H9 (cell line): ENCODE measurements around the gene FUT1. TPM values are rescaled to one million over a fixed set of nuclear protein-coding genes. Genes with fewer than 3 reads are reported as not detected.
"Not testable (repeated sequence)": the region's sequence is repeated elsewhere in the genome, so short reads cannot be mapped to it uniquely, and the experiment has no call there.

Source experiments
- DNase-seq: peaks from one replicate; pipeline ENCODE4 v3.0.0-alpha.2; 2017
- H2AFZ ChIP-seq: one replicate; pipeline ENCODE4 v1.6.1; 2013; ENCODE audit warnings: mild to moderate bottlenecking, low read length, control low read depth, moderate library complexity
- H2AK5ac ChIP-seq: 2 replicates; pipeline ENCODE4 v1.6.1; 2013; ENCODE audit warnings: low read length, control low read depth, mixed read lengths; ENCODE audit not compliant: insufficient read length
- H2BK120ac ChIP-seq: one replicate; pipeline ENCODE4 v1.6.1; 2013; ENCODE audit warnings: low read depth, mild to moderate bottlenecking, low read length, control low read depth, inconsistent platforms; ENCODE audit not compliant: poor library complexity, severe bottlenecking
- H2BK12ac ChIP-seq: 2 replicates; pipeline ENCODE4 v1.6.1; 2013; ENCODE audit warnings: low read length, control low read depth, mixed read lengths, low read depth; ENCODE audit not compliant: insufficient read length
- H2BK15ac ChIP-seq: 2 replicates; pipeline ENCODE4 v1.6.1; 2013; ENCODE audit warnings: low read depth, low read length, control low read depth
- H2BK20ac ChIP-seq: one replicate; pipeline ENCODE4 v1.6.1; 2013; ENCODE audit warnings: low read depth, mild to moderate bottlenecking, low read length, control low read depth, inconsistent platforms; ENCODE audit not compliant: poor library complexity, severe bottlenecking
- H2BK5ac ChIP-seq: 2 replicates; pipeline ENCODE4 v1.6.1; 2013; ENCODE audit warnings: low read length, control low read depth, mixed read lengths; ENCODE audit not compliant: insufficient read length
- H3K14ac ChIP-seq: 2 replicates; pipeline ENCODE4 v1.6.1; 2013; ENCODE audit warnings: low read length, control low read depth; ENCODE audit not compliant: insufficient read depth
- H3K18ac ChIP-seq: 2 replicates; pipeline ENCODE4 v1.6.1; 2013; ENCODE audit warnings: low read depth, mild to moderate bottlenecking, mixed read lengths, low read length, control low read depth; ENCODE audit not compliant: insufficient read length
- H3K23ac ChIP-seq: 2 replicates; pipeline ENCODE4 v1.6.1; 2013; ENCODE audit warnings: low read length, control low read depth, mixed read lengths, low read depth; ENCODE audit not compliant: insufficient read length
- H3K23me2 ChIP-seq: 2 replicates; pipeline ENCODE4 v1.6.1; 2013; ENCODE audit warnings: low read depth, mild to moderate bottlenecking, mixed read lengths, low read length, control low read depth; ENCODE audit not compliant: insufficient read length, poor library complexity, severe bottlenecking
- H3K27ac ChIP-seq: 2 replicates; pipeline ENCODE4 v1.5.1; 2013; ENCODE audit warnings: low read length, control low read depth, mixed read lengths, low read depth; ENCODE audit not compliant: insufficient read length
- H3K27me3 ChIP-seq: 2 replicates; pipeline ENCODE4 v1.6.1; 2013; ENCODE audit warnings: low read length, control low read depth, inconsistent platforms; ENCODE audit not compliant: insufficient read depth
- H3K4ac ChIP-seq: 2 replicates; pipeline ENCODE4 v1.6.1; 2013; ENCODE audit warnings: low read depth, mild to moderate bottlenecking, control low read depth, inconsistent platforms, low read length, moderate library complexity
- H3K4me1 ChIP-seq: 2 replicates; pipeline ENCODE4 v1.6.1; 2013; ENCODE audit warnings: low read length, control low read depth, inconsistent platforms; ENCODE audit not compliant: insufficient read depth
- H3K4me2 ChIP-seq: 2 replicates; pipeline ENCODE4 v1.6.1; 2013; ENCODE audit warnings: low read length, control low read depth, mixed read lengths; ENCODE audit not compliant: insufficient read length, insufficient read depth
- H3K56ac ChIP-seq: 2 replicates; pipeline ENCODE4 v1.6.1; 2013; ENCODE audit warnings: low read depth, mild to moderate bottlenecking, mixed read lengths, low read length, control low read depth; ENCODE audit not compliant: insufficient read length
- H3K79me1 ChIP-seq: 2 replicates; pipeline ENCODE4 v1.6.1; 2013; ENCODE audit warnings: low read depth, mild to moderate bottlenecking, moderate library complexity, low read length, control low read depth, inconsistent platforms; ENCODE audit not compliant: insufficient read depth, poor library complexity, severe bottlenecking
- H3K79me2 ChIP-seq: 2 replicates; pipeline ENCODE4 v1.6.1; 2013; ENCODE audit warnings: low read length, control low read depth, inconsistent platforms; ENCODE audit not compliant: insufficient read depth
- H3K9ac ChIP-seq: 2 replicates; pipeline ENCODE4 v1.6.1; 2013; ENCODE audit warnings: low read length, control low read depth, mixed read lengths; ENCODE audit not compliant: insufficient read length; ENCODE audit errors: extremely low read depth
- H3K9me3 ChIP-seq: one replicate; pipeline ENCODE4 v1.6.1; 2013; ENCODE audit warnings: low read depth, low read length, inconsistent platforms; ENCODE audit not compliant: control insufficient read depth
- H3T11ph ChIP-seq: one replicate; pipeline ENCODE4 v1.6.1; 2013; ENCODE audit warnings: mild to moderate bottlenecking, low read length, control low read depth, inconsistent platforms
- H4K20me1 ChIP-seq: one replicate; pipeline ENCODE4 v1.6.1; 2013; ENCODE audit not compliant: control insufficient read depth, insufficient read length, insufficient read depth
- H4K5ac ChIP-seq: 2 replicates; pipeline ENCODE4 v1.6.1; 2013; ENCODE audit warnings: low read depth, mild to moderate bottlenecking, mixed read lengths, low read length, control low read depth; ENCODE audit not compliant: insufficient read length
- H4K8ac ChIP-seq: replicated peaks from 2 replicates; pipeline ENCODE4 v1.6.1; 2013; ENCODE audit warnings: low read length, control low read depth, mixed read lengths, low read depth; ENCODE audit not compliant: insufficient read length
- H4K91ac ChIP-seq: 2 replicates; pipeline ENCODE4 v1.6.1; 2013; ENCODE audit warnings: low read depth, mild to moderate bottlenecking, moderate library complexity, mixed read lengths, low read length, control low read depth; ENCODE audit not compliant: insufficient read length
- H3K27ac Mint-ChIP-seq, 3 experiments: 2 replicates in 2 of 3; 3 replicates in 1 of 3; pipeline ENCODE4 v1.8.0; 2020 to 2021; ENCODE audit warnings: mixed read lengths in 3 of 3, mild to moderate bottlenecking in 1 of 3, moderate library complexity in 1 of 3
- H3K27me3 Mint-ChIP-seq: 2 replicates; pipeline ENCODE4 v1.8.0; 2021; ENCODE audit warnings: low read depth, mild to moderate bottlenecking, moderate library complexity, mixed read lengths
- H3K36me3 Mint-ChIP-seq, 3 experiments: 2 replicates in 2 of 3; 3 replicates in 1 of 3; pipeline ENCODE4 v1.8.0; 2020 to 2021; ENCODE audit warnings: low read depth in 3 of 3, mixed read lengths in 3 of 3; ENCODE audit not compliant: insufficient read depth in 1 of 3
- H3K4me1 Mint-ChIP-seq, 2 experiments: 2 replicates each; pipeline ENCODE4 v1.8.0; 2020; ENCODE audit warnings: mixed read lengths in 2 of 2
- H3K4me3 Mint-ChIP-seq, 2 experiments: 2 replicates in 1 of 2; 3 replicates in 1 of 2; pipeline ENCODE4 v1.8.0; 2020 to 2021; ENCODE audit warnings: mild to moderate bottlenecking in 2 of 2, mixed read lengths in 2 of 2, moderate library complexity in 1 of 2
- H3K9me3 Mint-ChIP-seq, 2 experiments: 2 replicates in 1 of 2; 3 replicates in 1 of 2; pipeline ENCODE4 v1.8.0; 2020; ENCODE audit warnings: mild to moderate bottlenecking in 2 of 2, mixed read lengths in 2 of 2, moderate library complexity in 1 of 2
- CTCF ChIP-seq: fragments of 200-600 bp; sonication (generic); conservative IDR thresholded peaks from 3 replicates; pipeline ENCODE4 v1.8.0; 2021; ENCODE audit warnings: antibody characterized with exemption, mild to moderate bottlenecking
- WGBS: extraction: QIAGEN DNeasy Blood & Tissue Kit; methylation state at CpG from one replicate; pipeline ENCODE4 v1.1.7; 2013; ENCODE audit warnings: missing lambda C conversion rate, low lambda C conversion rate, mixed read lengths; ENCODE audit not compliant: insufficient read length; ENCODE audit errors: extremely low coverage; 5-methylcytosine and 5-hydroxymethylcytosine counted together
- total RNA-seq: library from RNA; stranded (reverse); gene quantifications from 2 replicates; pipeline ENCODE4 v1.2.1, GENCODE V29; 2021

FUT1 gene
- total RNA-seq, 1 experiment from 2014 or later: 16.1 TPM

- no peaks in the 10 kb centered on the region for H4K20me1 ChIP-seq
- H2BK12ac ChIP-seq: no peak overlapping the region
- H2BK20ac ChIP-seq: no peak overlapping the region
- no peak overlapping the region for H2BK15ac ChIP-seq
- H3K4ac ChIP-seq: no peak overlapping the region
- no peak overlapping the region for H3K9ac ChIP-seq
- no peak overlapping the region for H3T11ph ChIP-seq
- no peaks in the 10 kb centered on the region for H3K79me2 ChIP-seq
- no peak overlapping the region for H3K27ac ChIP-seq
- no peak overlapping the region for H3K14ac ChIP-seq
- Mint-ChIP-seq H3K27me3 (peaks cover 8% of the 10 kb centered on the region), H3K4me1 (peaks cover 7 to 12% of the 10 kb centered on the region in 2 experiments), H3K4me3 (no peak overlapping the region), H3K36me3 (no peaks in the 10 kb centered on the region), H3K27ac (no peak overlapping the region), H3K9me3 (no peaks in the 10 kb centered on the region)
- H2BK120ac ChIP-seq: no peak overlapping the region
- no peak overlapping the region for H3K18ac ChIP-seq
- TF ChIP-seq CTCF: no peak
- no peak for DNase-seq
- H3K23me2 ChIP-seq: no peaks in the 10 kb centered on the region
- no peaks in the 10 kb centered on the region for H3K79me1 ChIP-seq
- H2AFZ ChIP-seq: no peak overlapping the region
- no peaks in the 10 kb centered on the region for H3K27me3 ChIP-seq
- no peak overlapping the region for H3K23ac ChIP-seq
- no peak overlapping the region for H4K8ac ChIP-seq
- WGBS: 100% methylated on average over 1 of the region's 11 CpGs
- H3K56ac ChIP-seq: no peak overlapping the region
- H3K4me1 ChIP-seq: no peaks in the 10 kb centered on the region
- no peak overlapping the region for H4K5ac ChIP-seq
- H2AK5ac ChIP-seq: no peak overlapping the region
- no peak overlapping the region for H2BK5ac ChIP-seq
- no peak overlapping the region for H4K91ac ChIP-seq
- no peak overlapping the region for H3K4me2 ChIP-seq
- H3K9me3 ChIP-seq: no peaks in the 10 kb centered on the region
Measured at GRCh38 chr19:48768994-48769713, 16.7 kb upstream of the FUT1 start.

- H3K27me3 Mint-ChIP-seq: peaks cover 10% of the 10 kb centered on the region
- H3K23ac ChIP-seq, H3K79me2 ChIP-seq, H3K4me1 ChIP-seq, H3K9me3 Mint-ChIP-seq, H2BK5ac ChIP-seq, H2BK120ac ChIP-seq, H3K4me2 ChIP-seq, H3K23me2 ChIP-seq, H2AFZ ChIP-seq, H3K4ac ChIP-seq, H4K91ac ChIP-seq, H3K9me3 ChIP-seq, H3K36me3 Mint-ChIP-seq, DNase-seq, H3K18ac ChIP-seq, H3K79me1 ChIP-seq, H3K27me3 ChIP-seq, H3K14ac ChIP-seq, H3K4me3 Mint-ChIP-seq, H2AK5ac ChIP-seq, H4K5ac ChIP-seq, H4K8ac ChIP-seq, H2BK20ac ChIP-seq, H4K20me1 ChIP-seq, H2BK12ac ChIP-seq, H3K27ac ChIP-seq, H3K56ac ChIP-seq, H3K9ac ChIP-seq, H2BK15ac ChIP-seq, H3T11ph ChIP-seq: not testable (repeated sequence)
- H3K27ac Mint-ChIP-seq: peak overlapping the region in 2 of 3 experiments; percentile 28 to 29; a peak in 1 of 7 replicates
- peaks cover 7 to 12% of the 10 kb centered on the region in 2 experiments for H3K4me1 Mint-ChIP-seq
- no CpG with 5 or more reads among the region's 6 CpGs for WGBS
Measured at GRCh38 chr19:48768171-48768753, 15.8 kb upstream of the FUT1 start.
